H1 (cell line): Measurements from ENCODE around the gene TAOK1. TPM values are rescaled to one million over a fixed set of nuclear protein-coding genes. Genes with fewer than 3 reads are reported as not detected.
A peak's percentile ranks its signal among the peaks of the same experiment; 100 is the strongest.

ENCODE experiments used
- CTCF ChIA-PET: fragments of 300-600 bp; sonication (Branson Sonifier 250); formaldehyde crosslinking; loops from one replicate; lab custom pipeline; 2021; ENCODE audit not compliant: partially characterized antibody; lab: Charles Lee
- POLR2A ChIA-PET: fragments of 300-600 bp; sonication (Branson Sonifier 250); formaldehyde crosslinking; loops from one replicate; lab custom pipeline; 2021; ENCODE audit warnings: inconsistent platforms; ENCODE audit not compliant: partially characterized antibody; lab: Charles Lee
- DNase-seq, 2 experiments: peaks; one replicate each; pipeline versions ENCODE4 v3.0.0 to v3.0.0-alpha.2; 2010 to 2022; ENCODE audit warnings: low spot score in 2 of 2, low read depth in 1 of 2, mixed read lengths in 1 of 2
- FAIRE-seq: peaks from 2 replicates; lab custom pipeline; 2011; peaks lifted over from hg19 to GRCh38; lab: Jason Lieb, UNC
- H2AFZ ChIP-seq: 2 replicates; pipeline ENCODE4 v1.8.1; 2012; ENCODE audit warnings: low read length, inconsistent platforms
- H2AK5ac ChIP-seq: 2 replicates; pipeline ENCODE4 v1.6.1; 2013; ENCODE audit warnings: low read depth, low read length
- H2BK120ac ChIP-seq: replicated peaks from 2 replicates; pipeline ENCODE3; 2013; ENCODE audit warnings: low read depth, low read length, inconsistent platforms
- H2BK12ac ChIP-seq: 2 replicates; pipeline ENCODE4 v1.6.1; 2013; ENCODE audit warnings: low read depth, low read length
- H2BK15ac ChIP-seq: 2 replicates; pipeline ENCODE4 v1.6.1; 2013; ENCODE audit warnings: low read length
- H2BK20ac ChIP-seq: 2 replicates; pipeline ENCODE4 v1.6.1; 2013; ENCODE audit warnings: low read length
- H2BK5ac ChIP-seq: 2 replicates; pipeline ENCODE4 v1.6.1; 2013; ENCODE audit warnings: low read depth, low read length
- H3K14ac ChIP-seq: 2 replicates; pipeline ENCODE4 v1.6.1; 2013; ENCODE audit warnings: inconsistent platforms; ENCODE audit not compliant: insufficient read length
- H3K18ac ChIP-seq: 2 replicates; pipeline ENCODE4 v1.6.1; 2013; ENCODE audit warnings: low read length; ENCODE audit errors: extremely low read depth
- H3K23ac ChIP-seq: 2 replicates; pipeline ENCODE4 v1.6.1; 2013; ENCODE audit warnings: inconsistent platforms; ENCODE audit not compliant: insufficient read length
- H3K23me2 ChIP-seq: 2 replicates; pipeline ENCODE4 v1.6.1; 2013; ENCODE audit warnings: low read depth, low read length
- H3K27ac ChIP-seq: 2 replicates; pipeline ENCODE4 v1.6.1; 2011; ENCODE audit warnings: low read depth, low read length, inconsistent platforms
- H3K27me3 ChIP-seq, 4 experiments: replicated peaks in 1 of 4; 1 replicate in 1 of 4; 2 replicates in 3 of 4; pipeline versions ENCODE4 v1.6.1 to v1.8.1; 2011 to 2013; ENCODE audit warnings: low read length in 3 of 4, mild to moderate bottlenecking in 3 of 4, inconsistent platforms in 2 of 4, mixed read lengths in 2 of 4, moderate library complexity in 1 of 4; ENCODE audit not compliant: control insufficient read depth in 3 of 4, insufficient read depth in 3 of 4; ENCODE audit errors: extremely low read depth in 1 of 4
- H3K36me3 ChIP-seq, 4 experiments: 2 replicates each; pipeline versions ENCODE4 v1.6.1 to v1.8.1; 2011 to 2013; ENCODE audit warnings: mild to moderate bottlenecking in 4 of 4, low read length in 3 of 4, moderate library complexity in 2 of 4, control low read depth in 1 of 4, inconsistent platforms in 1 of 4; ENCODE audit not compliant: insufficient read depth in 4 of 4, control insufficient read depth in 2 of 4
- H3K4ac ChIP-seq: replicated peaks from 2 replicates; pipeline ENCODE3; 2013; ENCODE audit warnings: low read length, low read depth, mixed read lengths, inconsistent platforms; ENCODE audit not compliant: insufficient read length
- H3K4me1 ChIP-seq, 4 experiments: replicated peaks in 1 of 4; 1 replicate in 1 of 4; 2 replicates in 3 of 4; pipeline versions ENCODE4 v1.6.1 to v1.8.1; 2011 to 2013; ENCODE audit warnings: low read length in 3 of 4, inconsistent platforms in 2 of 4, mixed read lengths in 1 of 4; ENCODE audit not compliant: insufficient read depth in 4 of 4, control insufficient read depth in 3 of 4
- H3K4me2 ChIP-seq, 2 experiments: 2 replicates each; pipeline versions ENCODE4 v1.6.1 to v1.8.1; 2011 to 2013; ENCODE audit warnings: low read depth in 2 of 2, low read length in 2 of 2, control low read depth in 1 of 2, inconsistent platforms in 1 of 2, mild to moderate bottlenecking in 1 of 2; ENCODE audit not compliant: insufficient read depth in 1 of 2
- H3K4me3 ChIP-seq, 4 experiments: fragments of 200-600, 300-600 bp in 1 of 4; sonication (generic), shearing (Covaris generic), sonication (Bioruptor Twin) in 1 of 4; 2 replicates each; pipeline versions ENCODE4 v1.5.1 to v1.8.1; 2011 to 2016; ENCODE audit warnings: low read length in 4 of 4, low read depth in 3 of 4, control low read depth in 2 of 4, inconsistent platforms in 2 of 4, mild to moderate bottlenecking in 2 of 4, mixed read lengths in 1 of 4, moderate library complexity in 1 of 4; ENCODE audit not compliant: insufficient read depth in 2 of 4; ENCODE audit errors: extremely low read depth in 1 of 4
- H3K56ac ChIP-seq: replicated peaks from 2 replicates; pipeline ENCODE3; 2013; ENCODE audit warnings: low read depth, mild to moderate bottlenecking, mixed read lengths, low read length, inconsistent platforms; ENCODE audit not compliant: insufficient read length
- H3K79me1 ChIP-seq: 2 replicates; pipeline ENCODE4 v1.6.1; 2013; ENCODE audit warnings: low read depth, low read length, control low read depth
- H3K79me2 ChIP-seq, 2 experiments: 2 replicates each; pipeline versions ENCODE4 v1.6.1 to v1.8.1; 2012 to 2013; ENCODE audit warnings: low read length in 2 of 2, mild to moderate bottlenecking in 2 of 2, inconsistent platforms in 1 of 2; ENCODE audit not compliant: insufficient read depth in 2 of 2, control insufficient read depth in 1 of 2
- H3K9ac ChIP-seq, 4 experiments: replicated peaks in 1 of 4; 1 replicate in 1 of 4; 2 replicates in 3 of 4; pipeline versions ENCODE4 v1.6.1 to v1.8.1; 2011 to 2013; ENCODE audit warnings: low read depth in 3 of 4, low read length in 3 of 4, control low read depth in 2 of 4, mild to moderate bottlenecking in 2 of 4, moderate library complexity in 2 of 4, inconsistent platforms in 1 of 4; ENCODE audit errors: extremely low read depth in 1 of 4
- H3K9me3 ChIP-seq, 2 experiments: 2 replicates each; pipeline versions ENCODE4 v1.6.1 to v1.8.1; 2012 to 2013; ENCODE audit warnings: mild to moderate bottlenecking in 2 of 2, moderate library complexity in 2 of 2, control low read depth in 1 of 2, inconsistent platforms in 1 of 2, low read depth in 1 of 2, low read length in 1 of 2, mixed read lengths in 1 of 2; ENCODE audit not compliant: insufficient read depth in 2 of 2
- H4K20me1 ChIP-seq, 2 experiments: replicated peaks in 1 of 2; 2 replicates each; pipeline versions ENCODE3 to v1.8.1; 2011 to 2013; ENCODE audit warnings: inconsistent platforms in 2 of 2, low read length in 2 of 2, mild to moderate bottlenecking in 1 of 2; ENCODE audit not compliant: insufficient read depth in 2 of 2, control insufficient read depth in 1 of 2
- H4K5ac ChIP-seq: 2 replicates; pipeline ENCODE4 v1.6.1; 2013; ENCODE audit warnings: low read length, low read depth, mixed read lengths, inconsistent platforms; ENCODE audit not compliant: insufficient read length
- H4K8ac ChIP-seq: 2 replicates; pipeline ENCODE4 v1.8.0; 2013; ENCODE audit warnings: mild to moderate bottlenecking, moderate library complexity, low read length, inconsistent platforms; ENCODE audit not compliant: insufficient read depth; ENCODE audit errors: extremely low read depth
- H4K91ac ChIP-seq: replicated peaks from 2 replicates; pipeline ENCODE3; 2013; ENCODE audit warnings: low read length, mixed read lengths, inconsistent platforms; ENCODE audit not compliant: insufficient read length
- FOSL1 ChIP-seq: IDR thresholded peaks from 2 replicates; pipeline ENCODE4 v1.6.1; 2011; ENCODE audit warnings: mild to moderate bottlenecking, low read depth, low read length, moderate library complexity; ENCODE audit not compliant: insufficient read depth
- KDM4A ChIP-seq: IDR thresholded peaks from one replicate; pipeline ENCODE4 v1.7.1; 2012; ENCODE audit warnings: low read depth, mild to moderate bottlenecking, moderate library complexity, low read length, inconsistent platforms; ENCODE audit not compliant: severe bottlenecking
- NANOG ChIP-seq: IDR thresholded peaks from 2 replicates; pipeline ENCODE4 v1.6.1; 2011; ENCODE audit warnings: low read length, low read depth, mild to moderate bottlenecking, inconsistent platforms; ENCODE audit not compliant: insufficient read depth, poor library complexity, severe bottlenecking
- RNF2 ChIP-seq: fragments of 200-900, 300-1000 bp; sonication (generic); IDR thresholded peaks from 2 replicates; pipeline ENCODE4 v1.7.1; 2016; ENCODE audit warnings: borderline replicate concordance, low read depth, mild to moderate bottlenecking, antibody characterized with exemption, low read length; ENCODE audit not compliant: poor library complexity, severe bottlenecking; ENCODE audit errors: missing control alignments
- SIRT6 ChIP-seq: IDR thresholded peaks from one replicate; pipeline ENCODE4 v1.7.1; 2012; ENCODE audit warnings: low read length, inconsistent platforms
- SIX5 ChIP-seq: IDR thresholded peaks from 2 replicates; pipeline ENCODE4 v1.6.1; 2011; ENCODE audit warnings: mild to moderate bottlenecking, low read depth, low read length
- SP2 ChIP-seq: IDR thresholded peaks from 2 replicates; pipeline ENCODE4 v1.6.1; 2012; ENCODE audit warnings: mild to moderate bottlenecking, low read length, inconsistent platforms
- TEAD4 ChIP-seq: IDR thresholded peaks from 2 replicates; pipeline ENCODE4 v1.6.1; 2012; ENCODE audit warnings: low read depth, low read length, inconsistent platforms, mixed read lengths
- WGBS, 2 experiments: shearing (Covaris generic) in 1 of 2; methylation state at CpG; one replicate each; pipeline versions ENCODE4 v1.1.6 to v1.1.7; 2013 to 2015; ENCODE audit warnings: low lambda C conversion rate in 2 of 2, mixed read lengths in 2 of 2, inconsistent platforms in 1 of 2, low coverage in 1 of 2, missing lambda C conversion rate in 1 of 2; ENCODE audit not compliant: insufficient replicate concordance in 2 of 2, insufficient coverage in 1 of 2, insufficient read length in 1 of 2; ENCODE audit errors: extremely low coverage in 1 of 2, missing lambda C conversion rate in 1 of 2; 5-methylcytosine and 5-hydroxymethylcytosine counted together
- polyA plus RNA-seq, 7 experiments: library from polyadenylated mRNA; depleted of rRNA in 3 of 7; stranded (reverse) in 5 of 7; unstranded in 2 of 7; fragments of >200 nt in 5 of 7; fragments of 200-250 nt in 2 of 7; gene quantifications; 1 replicate in 5 of 7; 2 replicates in 1 of 7; 4 replicates in 1 of 7; pipeline versions ENCODE4 v1.2.1 to v1.2.3, GENCODE V29; 2011 to 2013; ENCODE audit warnings: missing spikeins in 2 of 7, mixed read lengths in 2 of 7
- total RNA-seq: library from RNA; stranded (reverse); fragmentation: NEBNext Ultra II Directional; extraction: Animal tissue kit (Norgen Biotek cat#: 25700); gene quantifications from 2 replicates; pipeline ENCODE4 v1.2.1, GENCODE V29; 2021
- TF ChIP-seq, protein P1 (sequence below), 3 experiments: IDR thresholded peaks; 1 replicate in 2 of 3; 2 replicates in 1 of 3; pipeline versions ENCODE4 v1.5.1 to v1.6.1; 2011; ENCODE audit warnings: low read length in 3 of 3, mild to moderate bottlenecking in 3 of 3, inconsistent platforms in 2 of 3, low read depth in 1 of 3, moderate library complexity in 1 of 3; ENCODE audit not compliant: insufficient read depth in 1 of 3; ENCODE audit errors: control extremely low read depth in 1 of 3

TAOK1 gene
- total and polyA plus RNA-seq, 2 of the 8 experiments (the other 6 are each of a cell fraction or from before 2014, with no cell fraction given) = 12.2 to 90.6 TPM

DNA sequence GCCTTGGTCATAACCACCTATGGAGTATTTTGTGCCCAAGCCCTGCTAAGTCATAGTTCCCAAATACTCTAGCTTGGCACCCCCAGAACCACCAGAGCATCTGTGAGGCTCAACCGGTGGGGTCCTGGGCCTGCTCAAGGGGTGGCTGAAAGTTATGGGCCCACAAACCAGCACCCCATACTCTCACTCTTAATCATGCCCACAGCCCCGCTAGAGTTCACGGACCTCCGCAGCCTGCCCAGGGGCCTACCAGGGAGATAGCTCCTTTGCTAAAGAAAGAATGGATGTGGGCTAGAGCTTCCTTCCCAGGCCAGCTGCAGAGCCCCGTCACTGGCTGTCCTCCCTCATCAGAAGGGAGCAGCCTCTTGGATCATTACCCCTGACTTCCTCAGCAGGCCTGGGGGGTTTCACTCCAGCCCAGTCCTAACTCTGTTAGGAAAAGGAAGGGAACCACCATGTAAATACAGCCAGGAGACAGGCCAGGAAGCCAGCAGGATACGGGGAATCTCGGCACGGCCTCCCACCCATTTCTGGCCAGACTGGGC, 197.9 kb downstream of the TAOK1 start:
- H3K23ac ChIP-seq = no peak overlapping the region
- H2BK120ac ChIP-seq = no peak overlapping the region
- DNase-seq = no peak
- 0 out of 2 replicates have a peak overlapping the region, but pooled peaks have one; percentile 32 for H2BK20ac ChIP-seq
- FAIRE-seq = no peak
- peak overlapping the region; percentile 44; the same call in 1 of the 2 replicates for H2BK5ac ChIP-seq
- peak overlapping the region; percentile 39; the same call in 1 of the 2 replicates for H4K8ac ChIP-seq
- H3K9ac ChIP-seq = no peak overlapping the region; a peak in 2 of 7 replicates
- 0 out of 2 replicates have a peak overlapping the region, but pooled peaks have one; percentile 48 for H3K18ac ChIP-seq
- H3K36me3 ChIP-seq = 0 out of 8 replicates have a peak, but pooled peaks cover 0 to under 1% (median 0%) of the 10 kb centered on the region in 4 experiments
- H3K23me2 ChIP-seq = peaks cover 34% of the 10 kb centered on the region; the same call in 1 of the 2 replicates
- H3K14ac ChIP-seq = no peak overlapping the region
- no peak overlapping the region for H2BK15ac ChIP-seq
- POLR2A ChIA-PET = interaction anchor here (0.6 to 1.8 kb wide), 7 partner anchors 9 to 1226 kb away, joined by 3 to 8 read pairs (median 4); partner anchors contain the start of gene TP53I13
- H3K4me2 ChIP-seq = peak overlapping the region; percentile 93 to 95
- peak overlapping the region; percentile 64 to 82 (median 75) for H3K4me3 ChIP-seq
- no peaks in the 10 kb centered on the region for H3K9me3 ChIP-seq
- peaks cover 0 to 42% of the 10 kb centered on the region in 2 experiments; a peak in 2 of 4 replicates for H3K79me2 ChIP-seq
- 71% methylated on average over 8 of the region's 8 CpGs; no CpG with 5 or more reads in 1 of the 2 experiments for WGBS, 2 experiments
- no peak overlapping the region for H2AK5ac ChIP-seq
- no peak overlapping the region for H2BK12ac ChIP-seq
- H2AFZ ChIP-seq = no peak overlapping the region
- no peak overlapping the region for H4K91ac ChIP-seq
- H4K5ac ChIP-seq = no peak overlapping the region
- H4K20me1 ChIP-seq = peaks cover 15 to 34% of the 10 kb centered on the region in 2 experiments
- H3K56ac ChIP-seq = no peak overlapping the region
- no peak overlapping the region for H3K4ac ChIP-seq
- no peak overlapping the region for H3K27ac ChIP-seq
- H3K4me1 ChIP-seq = peaks cover 7 to 48% (median 36%) of the 10 kb centered on the region in 4 experiments
- H3K27me3 ChIP-seq = peaks cover 0 to 6% (median 5%) of the 10 kb centered on the region in 4 experiments; a peak in 2 of 7 replicates
- peaks cover 18% of the 10 kb centered on the region for H3K79me1 ChIP-seq
- CTCF ChIA-PET = interaction anchor here (0.9 to 14.8 kb wide), 7 partner anchors 9 to 218 kb away, joined by 3 to 193 read pairs (median 11); partner anchors contain the start of gene CORO6
- TF ChIP-seq RNF2 (no peak), FOSL1 (no peak), NANOG (no peak), KDM4A (no peak), TEAD4 (no peak), SIX5 (no peak), SP2 (no peak), SIRT6 (no peak)
- TF ChIP-seq, protein P1, sequence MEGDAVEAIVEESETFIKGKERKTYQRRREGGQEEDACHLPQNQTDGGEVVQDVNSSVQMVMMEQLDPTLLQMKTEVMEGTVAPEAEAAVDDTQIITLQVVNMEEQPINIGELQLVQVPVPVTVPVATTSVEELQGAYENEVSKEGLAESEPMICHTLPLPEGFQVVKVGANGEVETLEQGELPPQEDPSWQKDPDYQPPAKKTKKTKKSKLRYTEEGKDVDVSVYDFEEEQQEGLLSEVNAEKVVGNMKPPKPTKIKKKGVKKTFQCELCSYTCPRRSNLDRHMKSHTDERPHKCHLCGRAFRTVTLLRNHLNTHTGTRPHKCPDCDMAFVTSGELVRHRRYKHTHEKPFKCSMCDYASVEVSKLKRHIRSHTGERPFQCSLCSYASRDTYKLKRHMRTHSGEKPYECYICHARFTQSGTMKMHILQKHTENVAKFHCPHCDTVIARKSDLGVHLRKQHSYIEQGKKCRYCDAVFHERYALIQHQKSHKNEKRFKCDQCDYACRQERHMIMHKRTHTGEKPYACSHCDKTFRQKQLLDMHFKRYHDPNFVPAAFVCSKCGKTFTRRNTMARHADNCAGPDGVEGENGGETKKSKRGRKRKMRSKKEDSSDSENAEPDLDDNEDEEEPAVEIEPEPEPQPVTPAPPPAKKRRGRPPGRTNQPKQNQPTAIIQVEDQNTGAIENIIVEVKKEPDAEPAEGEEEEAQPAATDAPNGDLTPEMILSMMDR (IDR thresholded peaks at IDR 0.05; ENCODE audit: control extremely low read depth in 1 of 3, insufficient read depth in 1 of 3, low read depth in 1 of 3, low read length in 3 of 3) = no peak
